GM12878 (cell line): Measurements from ENCODE around the gene SIX1. TPM values are rescaled to one million over a fixed set of nuclear protein-coding genes. Genes with fewer than 3 reads are reported as not detected.

Experiments
- CEBPB ChIP-seq, 2 experiments: fragments of 150-350 bp in 1 of 2; IDR thresholded peaks; 2 replicates each; pipeline ENCODE4 v1.6.1; 2012 to 2014; ENCODE audit warnings: low read depth in 2 of 2, low read length in 2 of 2, borderline replicate concordance in 1 of 2, inconsistent platforms in 1 of 2
- CHD1 ChIP-seq: IDR thresholded peaks from 2 replicates; pipeline ENCODE4 v1.6.1; 2012; ENCODE audit warnings: low read depth, low read length, improper control_type of control experiment
- KAT2A ChIP-seq: conservative IDR thresholded peaks from 2 replicates; pipeline ENCODE4 v1.6.1; 2011; ENCODE audit warnings: low read depth, low read length; ENCODE audit not compliant: control insufficient read depth
- MAX ChIP-seq: IDR thresholded peaks from 2 replicates; pipeline ENCODE4 v1.6.1; 2012; ENCODE audit warnings: low read depth, low read length, improper control_type of control experiment
- MEF2A ChIP-seq: IDR thresholded peaks from 2 replicates; pipeline ENCODE4 v1.6.1; 2011; ENCODE audit warnings: low read depth, mild to moderate bottlenecking, low read length, moderate library complexity; ENCODE audit not compliant: insufficient read depth
- MLLT1 ChIP-seq: fragments of 450-650 bp; IDR thresholded peaks from 2 replicates; pipeline ENCODE4 v1.6.1; 2016; ENCODE audit warnings: mild to moderate bottlenecking
- SIN3A ChIP-seq: IDR thresholded peaks from 2 replicates; pipeline ENCODE4 v1.6.1; 2012; ENCODE audit warnings: low read depth, low read length, improper control_type of control experiment
- YY1 ChIP-seq: IDR thresholded peaks from 2 replicates; pipeline ENCODE4 v1.6.1; 2011; ENCODE audit warnings: low read depth, mild to moderate bottlenecking, low read length
- ZBTB4 ChIP-seq: fragments of 450-650 bp; formaldehyde crosslinking; IDR thresholded peaks from 2 replicates; pipeline ENCODE4 v1.4.0; 2022; ENCODE audit warnings: mild to moderate bottlenecking, moderate library complexity
- polyA plus RNA-seq, 11 experiments: library from polyadenylated mRNA; depleted of rRNA in 4 of 11; unstranded in 6 of 11; stranded (reverse) in 5 of 11; fragments of >200 nt; fragmentation: Nextera tagmentation in 4 of 11; fragmentation: Illumina TruSeq in 1 of 11; extraction: Ambion mirVana in 4 of 11; extraction: Trizol in 1 of 11; gene quantifications; 1 replicate in 1 of 11; 2 replicates in 10 of 11; pipeline versions ENCODE4 v1.2.1 to v1.2.3, GENCODE V29; 2011 to 2016; ENCODE audit warnings: inconsistent platforms in 2 of 11, missing spikeins in 2 of 11, low read depth in 1 of 11
- total RNA-seq, 4 experiments: library from RNA; depleted of rRNA in 3 of 4; stranded (reverse); fragments of >200 nt in 3 of 4; fragmentation: Illumina TruSeq in 1 of 4; extraction: Trizol in 1 of 4; gene quantifications; 2 replicates each; pipeline versions ENCODE4 v1.2.1 to v1.2.3, GENCODE V29; 2013 to 2021

Gene SIX1
- total and polyA plus RNA-seq, 10 of the 15 experiments (the other 5 are each of a cell fraction or from before 2014, with no cell fraction given): 0.03 to 0.06 (median 0.05) TPM; not detected in 5

GRCh38 chr14:60602291-60602690 is 47.0 kb downstream of the SIX1 start (continued):
- TF ChIP-seq MAX (no peak), MLLT1 (no peak), SIN3A (no peak), KAT2A (no peak), CEBPB (IDR thresholded peaks at IDR 0.05; ENCODE audit: borderline replicate concordance in 1 of 2, low read depth in 2 of 2, low read length in 2 of 2) (no peak), MEF2A (no peak), YY1 (no peak), CHD1 (no peak), ZBTB4 (CRISPR knock-in tag) (no peak)
